GM12865 (cell line): ENCODE results near the gene PDK3.

ENCODE experiments used
- DNase-seq: peaks from one replicate; pipeline ENCODE4 v3.0.0; 2010; ENCODE audit warnings: low read depth
- H3K4me3 ChIP-seq: 2 replicates; pipeline ENCODE4 v1.5.1; 2011; ENCODE audit warnings: mild to moderate bottlenecking, low read depth, low read length, control low read depth
- CTCF ChIP-seq: IDR thresholded peaks from 2 replicates; pipeline ENCODE4 v1.5.1; 2011; ENCODE audit warnings: low read length, control low read depth, low read depth, inconsistent platforms; ENCODE audit not compliant: insufficient read depth; ENCODE audit errors: missing control alignments

PDK3 gene

GRCh38 chrX:24577091-24577490 lies 112.0 kb downstream of the PDK3 start:
- no peak for TF ChIP-seq CTCF
- no peak for DNase-seq
- H3K4me3 ChIP-seq: no peak overlapping the region
